Measurements from ENCODE around the gene NAGK. TPM values are rescaled to one million over a fixed set of nuclear protein-coding genes. Genes with fewer than 3 reads are reported as not detected.
A peak's percentile ranks its signal among the peaks of the same experiment; 100 is the strongest.
"Not testable (repeated sequence)": the region's sequence is repeated elsewhere in the genome, so short reads cannot be mapped to it uniquely, and the experiment has no call there.

NAGK gene
- total RNA-seq, 1 donor from 2014 or later = 102 TPM

DNA sequence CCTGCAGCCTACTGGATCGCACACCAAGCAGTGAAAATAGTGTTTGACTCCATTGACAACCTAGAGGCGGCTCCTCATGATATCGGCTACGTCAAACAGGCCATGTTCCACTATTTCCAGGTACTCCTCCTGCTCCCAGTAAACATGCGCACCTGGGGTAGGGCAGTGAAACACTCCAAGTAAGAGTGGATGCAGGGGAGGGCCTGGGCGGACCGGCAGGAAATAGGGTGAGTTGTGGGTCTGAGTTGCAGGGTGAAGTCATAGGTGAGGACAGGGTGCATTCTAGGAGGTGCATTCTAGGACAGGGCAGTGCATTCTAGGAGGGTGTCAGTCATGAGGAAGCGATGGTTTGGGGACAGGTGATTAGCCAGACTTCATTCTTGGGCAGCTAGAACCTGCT lies 5.0 kb downstream of the NAGK start:
- peaks cover 28% of the 10 kb centered on the region for H3K4me1 Mint-ChIP-seq (ENCODE audit: unreplicated experiment)
- H3K36me3 Mint-ChIP-seq = peaks cover 29% of the 10 kb centered on the region
- no peaks in the 10 kb centered on the region for H3K27me3 Mint-ChIP-seq
- DNase-seq (ENCODE audit: extremely low spot score, unreplicated experiment) = no peak
- H3K4me3 Mint-ChIP-seq = no peak overlapping the region
- H3K27ac Mint-ChIP-seq = peak overlapping the region; percentile 27
- TF ChIP-seq, protein P1, sequence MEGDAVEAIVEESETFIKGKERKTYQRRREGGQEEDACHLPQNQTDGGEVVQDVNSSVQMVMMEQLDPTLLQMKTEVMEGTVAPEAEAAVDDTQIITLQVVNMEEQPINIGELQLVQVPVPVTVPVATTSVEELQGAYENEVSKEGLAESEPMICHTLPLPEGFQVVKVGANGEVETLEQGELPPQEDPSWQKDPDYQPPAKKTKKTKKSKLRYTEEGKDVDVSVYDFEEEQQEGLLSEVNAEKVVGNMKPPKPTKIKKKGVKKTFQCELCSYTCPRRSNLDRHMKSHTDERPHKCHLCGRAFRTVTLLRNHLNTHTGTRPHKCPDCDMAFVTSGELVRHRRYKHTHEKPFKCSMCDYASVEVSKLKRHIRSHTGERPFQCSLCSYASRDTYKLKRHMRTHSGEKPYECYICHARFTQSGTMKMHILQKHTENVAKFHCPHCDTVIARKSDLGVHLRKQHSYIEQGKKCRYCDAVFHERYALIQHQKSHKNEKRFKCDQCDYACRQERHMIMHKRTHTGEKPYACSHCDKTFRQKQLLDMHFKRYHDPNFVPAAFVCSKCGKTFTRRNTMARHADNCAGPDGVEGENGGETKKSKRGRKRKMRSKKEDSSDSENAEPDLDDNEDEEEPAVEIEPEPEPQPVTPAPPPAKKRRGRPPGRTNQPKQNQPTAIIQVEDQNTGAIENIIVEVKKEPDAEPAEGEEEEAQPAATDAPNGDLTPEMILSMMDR (conservative IDR thresholded peaks at IDR 0.05) = no peak
- no peaks in the 10 kb centered on the region for H3K9me3 Mint-ChIP-seq

DNA sequence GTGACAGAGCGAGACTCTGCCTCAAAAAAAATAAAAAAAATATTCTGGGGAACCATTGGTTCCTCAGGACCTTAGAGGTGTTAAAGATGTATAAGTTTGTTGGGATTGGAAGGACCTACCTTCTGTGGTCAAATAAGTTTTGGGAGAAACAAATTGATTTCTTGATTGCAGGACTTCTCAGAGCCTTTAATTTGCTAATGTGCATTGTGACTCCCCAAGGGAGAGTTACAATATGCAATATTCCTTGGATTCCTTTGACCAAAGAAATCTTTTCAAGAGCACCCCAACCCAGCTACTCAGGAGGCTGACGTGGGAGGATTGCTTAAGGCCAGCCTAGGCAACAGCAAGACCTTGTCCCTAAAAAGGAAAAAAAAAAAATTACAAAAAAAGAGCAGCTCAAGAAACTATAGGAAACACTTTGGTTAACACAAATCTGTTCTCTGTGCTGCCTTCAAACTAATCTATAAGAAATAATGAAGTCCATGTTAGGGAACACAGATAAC lies 6.5 kb downstream of the NAGK start:
- H3K4me3 Mint-ChIP-seq = no peak overlapping the region
- H3K36me3 Mint-ChIP-seq = peaks cover 32% of the 10 kb centered on the region
- TF ChIP-seq, protein P1 (conservative IDR thresholded peaks at IDR 0.05) = no peak
- H3K27me3 Mint-ChIP-seq = no peaks in the 10 kb centered on the region
- H3K4me1 Mint-ChIP-seq (ENCODE audit: unreplicated experiment) = peaks cover 20% of the 10 kb centered on the region
- H3K27ac Mint-ChIP-seq = no peak overlapping the region
- DNase-seq (ENCODE audit: extremely low spot score, unreplicated experiment) = no peak
- no peaks in the 10 kb centered on the region for H3K9me3 Mint-ChIP-seq

DNA sequence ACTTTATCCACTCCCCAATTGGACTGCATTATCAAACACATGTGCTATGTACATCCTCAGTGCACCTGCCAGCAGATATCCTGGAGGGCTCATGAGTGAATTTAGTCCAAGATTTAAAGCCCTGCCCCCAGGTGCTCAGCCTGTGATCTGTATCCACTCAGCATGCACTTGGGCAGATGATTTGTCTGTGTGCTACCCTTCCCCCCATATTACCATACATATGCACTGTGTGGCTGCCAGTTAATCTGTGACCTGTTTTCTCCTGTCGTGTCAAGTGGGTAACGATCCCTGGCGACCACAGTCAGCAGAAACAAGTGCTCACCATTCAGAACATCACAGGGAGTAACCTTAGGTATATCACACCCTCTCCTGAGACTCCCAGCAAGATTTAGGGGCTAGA lies 10.2 kb downstream of the NAGK start:
- Mint-ChIP-seq H3K27me3 (no peaks in the 10 kb centered on the region), H3K9me3 (no peaks in the 10 kb centered on the region), H3K27ac (no peak overlapping the region), H3K4me1 (ENCODE audit: unreplicated experiment) (no peaks in the 10 kb centered on the region), H3K4me3 (no peak overlapping the region), H3K36me3 (peaks cover 22% of the 10 kb centered on the region)
- DNase-seq (ENCODE audit: extremely low spot score, unreplicated experiment) = no peak
- TF ChIP-seq, protein P1 (conservative IDR thresholded peaks at IDR 0.05) = no peak

DNA sequence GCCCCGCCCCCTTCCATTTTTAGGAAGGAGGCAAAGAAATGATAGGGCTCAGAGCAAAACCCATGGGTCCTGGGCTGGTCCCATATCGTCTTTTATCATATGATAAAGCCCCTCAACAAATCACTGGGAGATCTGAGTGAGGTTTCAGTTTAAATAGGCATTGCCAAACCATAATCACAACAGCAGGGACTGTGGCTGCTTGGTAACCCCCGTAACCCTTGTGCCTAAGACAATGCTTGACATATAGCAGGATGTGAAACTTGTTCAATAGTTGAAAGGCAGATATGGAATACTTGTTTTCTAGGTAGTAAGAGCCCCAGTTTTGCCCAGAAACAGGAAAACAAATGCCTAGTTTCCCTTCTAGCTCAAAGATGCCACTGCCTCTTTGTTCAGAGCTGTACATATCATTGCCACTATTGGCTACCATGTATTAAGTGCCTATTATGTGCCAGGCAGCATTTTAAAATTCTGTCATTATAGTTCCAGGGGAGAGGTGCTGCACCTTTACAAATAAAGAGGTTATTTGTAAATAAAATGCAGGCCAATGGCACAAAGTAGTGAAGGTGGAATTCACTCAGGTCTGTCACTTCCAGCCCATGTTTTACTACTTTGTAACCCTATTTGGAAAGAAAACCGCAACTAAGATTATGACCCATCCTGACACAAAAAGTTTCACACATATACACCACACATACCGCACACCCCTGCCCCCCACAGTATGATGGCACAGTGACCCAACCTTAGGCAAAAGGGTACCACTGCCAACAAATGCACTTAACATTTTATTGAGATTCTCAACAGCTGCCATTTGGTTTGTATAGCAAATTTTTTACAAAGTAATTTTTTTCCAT lies 14.2 kb downstream of the NAGK start:
- Mint-ChIP-seq H3K36me3 (peaks cover 10% of the 10 kb centered on the region), H3K4me1 (ENCODE audit: unreplicated experiment) (no peaks in the 10 kb centered on the region), H3K9me3 (no peaks in the 10 kb centered on the region), H3K27ac (no peak overlapping the region), H3K27me3 (peaks cover 33% of the 10 kb centered on the region), H3K4me3 (no peak overlapping the region)
- TF ChIP-seq, protein P1 (conservative IDR thresholded peaks at IDR 0.05) = no peak
- no peak for DNase-seq (ENCODE audit: extremely low spot score, unreplicated experiment)

DNA sequence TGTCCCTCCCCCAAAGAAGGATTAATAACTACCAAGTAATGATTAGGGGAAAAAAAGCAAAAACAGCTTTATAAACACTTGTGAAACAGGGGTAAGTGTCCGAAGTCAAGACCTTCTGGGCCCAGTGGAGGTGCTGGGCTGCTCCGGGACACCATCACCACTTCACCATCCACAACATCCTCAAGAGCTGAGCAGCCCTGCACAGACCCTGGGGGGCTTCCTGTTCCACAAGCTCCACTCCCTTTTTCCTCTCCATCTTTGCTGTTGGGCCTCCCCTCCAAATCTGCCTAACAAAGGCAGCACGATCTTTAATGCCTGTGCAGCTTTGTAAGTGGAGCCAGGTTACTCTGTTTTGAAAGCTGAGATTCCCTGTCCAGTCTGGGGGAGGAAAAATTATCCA lies 14.8 kb downstream of the NAGK start:
- DNase-seq (ENCODE audit: extremely low spot score, unreplicated experiment); H3K4me1 Mint-ChIP-seq (ENCODE audit: unreplicated experiment); H3K9me3 Mint-ChIP-seq; H3K4me3 Mint-ChIP-seq; H3K27ac Mint-ChIP-seq; H3K36me3 Mint-ChIP-seq: not testable (repeated sequence)
- peaks cover 40% of the 10 kb centered on the region for H3K27me3 Mint-ChIP-seq

DNA sequence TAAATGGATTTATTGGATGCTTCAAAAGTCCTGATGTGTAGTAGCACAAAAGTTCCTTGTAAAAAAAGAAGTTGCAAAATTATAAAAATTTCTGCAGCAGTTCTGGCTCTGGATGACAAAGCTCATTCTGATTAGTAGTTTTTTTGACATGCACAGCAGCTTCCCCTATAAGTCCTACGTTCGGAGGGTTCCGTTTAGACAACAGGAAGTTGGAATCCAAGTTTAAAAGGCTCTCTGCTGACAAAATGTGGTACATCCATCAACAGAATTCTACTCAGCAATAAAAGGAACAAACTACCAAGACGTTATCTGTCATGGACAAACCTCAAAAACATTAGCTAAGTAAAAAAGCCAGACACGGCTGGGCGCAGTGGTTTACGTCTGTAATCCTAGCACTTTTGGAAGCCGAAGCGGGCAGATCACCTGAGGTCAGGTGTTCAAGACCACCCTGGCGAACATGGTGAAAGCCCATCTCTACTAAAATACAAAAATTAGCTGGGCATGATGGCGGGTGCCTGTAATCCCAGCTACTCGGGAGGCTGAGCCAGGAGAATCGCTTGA lies 15.4 kb downstream of the NAGK start:
- not testable (repeated sequence) for H3K4me1 Mint-ChIP-seq (ENCODE audit: unreplicated experiment); H3K9me3 Mint-ChIP-seq; DNase-seq (ENCODE audit: extremely low spot score, unreplicated experiment); H3K27ac Mint-ChIP-seq; H3K4me3 Mint-ChIP-seq; H3K36me3 Mint-ChIP-seq
- H3K27me3 Mint-ChIP-seq = peaks cover 45% of the 10 kb centered on the region

DNA sequence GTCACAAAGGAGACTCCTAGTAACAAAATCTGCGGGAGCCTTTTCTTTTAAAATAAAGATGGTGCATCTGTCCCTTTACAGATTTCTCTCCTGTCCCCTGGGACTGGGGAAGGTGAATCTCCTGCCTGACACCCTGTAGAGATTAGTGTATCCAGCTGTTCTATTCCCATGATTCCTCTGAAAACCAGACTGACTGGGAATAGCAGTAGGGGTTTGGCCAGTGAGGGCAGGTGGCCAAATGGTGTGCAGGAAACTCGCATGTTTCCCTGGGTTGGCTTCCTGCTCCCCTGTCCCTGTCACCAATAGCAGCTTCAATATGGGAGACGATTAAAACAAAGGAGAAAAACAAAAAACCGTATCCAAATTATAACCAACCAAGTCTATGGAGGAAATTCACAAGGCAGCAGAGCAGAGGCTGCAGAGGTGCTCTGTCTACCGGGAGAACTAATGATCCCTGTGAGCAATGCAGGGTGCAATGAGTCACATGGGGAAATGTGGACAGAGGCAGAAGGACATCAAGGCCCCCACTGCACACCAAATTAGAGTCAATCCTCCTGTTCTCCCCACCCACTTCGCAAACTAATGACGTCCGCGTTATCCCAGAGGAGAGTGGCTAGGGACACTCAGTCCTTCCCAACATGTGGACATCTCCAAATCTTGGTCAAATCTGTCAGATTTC lies 17.0 kb downstream of the NAGK start:
- H3K9me3 Mint-ChIP-seq; H3K4me3 Mint-ChIP-seq; H3K4me1 Mint-ChIP-seq (ENCODE audit: unreplicated experiment); H3K36me3 Mint-ChIP-seq; H3K27ac Mint-ChIP-seq; DNase-seq (ENCODE audit: extremely low spot score, unreplicated experiment): not testable (repeated sequence)
- peaks cover 62% of the 10 kb centered on the region for H3K27me3 Mint-ChIP-seq

DNA sequence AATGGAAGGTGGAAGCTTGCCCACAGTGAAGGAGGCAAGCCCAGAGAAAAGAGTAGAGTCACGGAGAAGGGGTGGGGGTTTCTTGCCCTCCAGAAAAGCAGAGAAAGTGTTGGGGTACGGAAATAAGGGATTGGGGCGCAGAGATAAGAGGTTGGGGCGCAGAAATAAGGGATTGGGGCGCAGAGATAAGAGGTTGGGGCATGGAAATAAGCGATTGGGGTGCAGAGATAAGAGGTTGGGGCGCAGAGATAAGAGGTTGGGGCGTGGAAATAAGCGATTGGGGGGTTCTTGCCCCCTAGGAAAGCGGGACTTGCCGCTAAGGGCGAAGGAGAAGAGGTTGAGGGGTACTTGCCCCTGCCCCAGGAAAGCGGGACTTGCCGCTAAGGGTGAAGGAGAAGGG lies 21.0 kb downstream of the NAGK start:
- H3K27ac Mint-ChIP-seq; H3K9me3 Mint-ChIP-seq; H3K4me3 Mint-ChIP-seq; H3K36me3 Mint-ChIP-seq; DNase-seq (ENCODE audit: extremely low spot score, unreplicated experiment); H3K4me1 Mint-ChIP-seq (ENCODE audit: unreplicated experiment): not testable (repeated sequence)
- H3K27me3 Mint-ChIP-seq = peaks cover 65% of the 10 kb centered on the region

DNA sequence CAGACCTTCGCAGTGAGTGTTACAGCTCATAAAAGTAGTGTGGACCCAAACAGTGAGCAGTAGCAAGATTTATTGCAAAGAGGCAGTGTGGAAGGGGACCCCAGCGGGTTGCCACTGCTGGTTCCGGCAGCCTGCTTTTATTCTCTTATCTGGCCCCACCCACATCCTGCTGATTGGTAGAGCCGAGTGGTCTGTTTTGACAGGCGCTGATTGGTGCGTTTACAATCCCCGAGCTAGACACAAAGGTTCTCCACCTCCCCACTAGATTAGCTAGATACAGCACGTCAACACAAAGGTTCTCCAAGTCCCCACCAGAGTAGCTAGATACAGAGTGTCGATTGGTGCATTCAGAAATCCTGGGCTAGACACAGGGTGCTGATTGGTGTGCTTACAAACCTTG lies 23.4 kb downstream of the NAGK start:
- not testable (repeated sequence) for DNase-seq (ENCODE audit: extremely low spot score, unreplicated experiment); H3K9me3 Mint-ChIP-seq; H3K4me3 Mint-ChIP-seq; H3K4me1 Mint-ChIP-seq (ENCODE audit: unreplicated experiment); H3K36me3 Mint-ChIP-seq; H3K27ac Mint-ChIP-seq
- H3K27me3 Mint-ChIP-seq = peaks cover 44% of the 10 kb centered on the region

Measured in type B pancreatic cell (in vitro differentiated cells).